HAP-1 (cell line): Measurements from ENCODE around the gene FUZ.

Experiments used
- DNase-seq, 2 experiments: peaks; one replicate each; pipeline ENCODE4 v3.0.0-alpha.2; 2016 to 2020; ENCODE audit warnings: low spot score in 2 of 2
- H3K27me3 ChIP-seq: fragments of 250-450 bp; sonication (Bioruptor Pico); 2 replicates; pipeline ENCODE4 v1.5.1; 2020; ENCODE audit warnings: low read depth, mild to moderate bottlenecking, moderate library complexity
- H3K36me3 ChIP-seq: fragments of 250-450 bp; sonication (Bioruptor Pico); replicated peaks from 2 replicates; pipeline ENCODE4 v1.5.1; 2020; ENCODE audit warnings: mild to moderate bottlenecking
- H3K4me1 ChIP-seq: fragments of 250-450 bp; sonication (Bioruptor Pico); 2 replicates; pipeline ENCODE4 v1.5.1; 2020; ENCODE audit warnings: mild to moderate bottlenecking
- H3K4me3 ChIP-seq: fragments of 250-450 bp; sonication (Bioruptor Pico); 2 replicates; pipeline ENCODE4 v1.5.1; 2020; ENCODE audit warnings: mild to moderate bottlenecking, moderate library complexity
- H3K9me3 ChIP-seq: fragments of 250-450 bp; sonication (Bioruptor Pico); 2 replicates; pipeline ENCODE4 v1.5.1; 2020; ENCODE audit warnings: mild to moderate bottlenecking, moderate library complexity
- in situ Hi-C: fragments of 300-500 bp; cut with MboI; formaldehyde crosslinking; loops from 3 replicates; pipeline ENCODE4 v1.14.3; 2020; ENCODE audit warnings: low sequenced_read_pairs, inconsistent platforms, mixed read lengths

Gene FUZ

GRCh38 chr19:49812997-49813861, at the start of gene FUZ:
TSS of gene FUZ (minus strand) at chr19:49813292. CDS start at chr19:49813106, 186 bp downstream.
- H3K27me3 ChIP-seq: no peaks in the 10 kb centered on the region
- H3K9me3 ChIP-seq: peaks cover 3% of the 10 kb centered on the region; the same call in 1 of the 2 replicates
- peaks cover 11% of the 10 kb centered on the region for H3K4me1 ChIP-seq
- no peaks in the 10 kb centered on the region for H3K36me3 ChIP-seq
- DNase-seq: peak; percentile 97 to 98
- H3K4me3 ChIP-seq: peak within 1 kb of the TSS; percentile 49
- in situ Hi-C loops: no loop called here

- Histone ChIP-seq H3K36me3 (peaks cover 63% of the 10 kb centered on the region), H3K4me1 (peaks cover 18% of the 10 kb centered on the region), H3K9me3 (no peaks in the 10 kb centered on the region), H3K4me3 (no peak overlapping the region), H3K27me3 (no peaks in the 10 kb centered on the region)
- peak in 1 of 2 experiments; percentile 80 for DNase-seq
- in situ Hi-C loops: loop anchor here (25.0 kb wide), 1 partner anchor 375 kb away; the partner anchor contains the start of genes RPL13A and RPS11
These were observed 49.5 kb upstream of the FUZ start for GRCh38 chr19:49862391-49863253.

GRCh38 chr19:49861541-49862378, 48.7 kb upstream of the FUZ start:
- H3K36me3 ChIP-seq: peaks cover 71% of the 10 kb centered on the region

GRCh38 chr19:49861107-49861506, 48.0 kb upstream of the FUZ start:
- H3K4me3 ChIP-seq: no peak overlapping the region
- in situ Hi-C loops: loop anchor here (25.0 kb wide), 1 partner anchor 374 kb away; the partner anchor contains the start of genes RPL13A and RPS11
- H3K27me3 ChIP-seq: no peaks in the 10 kb centered on the region
- H3K9me3 ChIP-seq: no peaks in the 10 kb centered on the region
- H3K36me3 ChIP-seq: peaks cover 76% of the 10 kb centered on the region
- H3K4me1 ChIP-seq: peaks cover 13% of the 10 kb centered on the region
- DNase-seq: peak in 1 of 2 experiments; percentile 72

More at GRCh38 chr19:49861541-49862378, 48.7 kb upstream of the FUZ start:
- Histone ChIP-seq H3K9me3 (no peaks in the 10 kb centered on the region), H3K27me3 (no peaks in the 10 kb centered on the region), H3K4me1 (peaks cover 18% of the 10 kb centered on the region), H3K4me3 (no peak overlapping the region)
- DNase-seq: no peak
- in situ Hi-C loops: loop anchor here (25.0 kb wide), 1 partner anchor 374 kb away; the partner anchor contains the start of genes RPL13A and RPS11

- Histone ChIP-seq H3K4me1 (peaks cover 7% of the 10 kb centered on the region), H3K36me3 (peaks cover 82% of the 10 kb centered on the region), H3K9me3 (no peaks in the 10 kb centered on the region), H3K27me3 (no peaks in the 10 kb centered on the region), H3K4me3 (no peak overlapping the region)
- in situ Hi-C loops: loop anchor here (25.0 kb wide), 1 partner anchor 373 kb away; the partner anchor contains the start of genes RPL13A and RPS11
- no peak for DNase-seq
These were observed 47.4 kb upstream of the FUZ start for GRCh38 chr19:49860336-49861102.

- H3K4me1 ChIP-seq: peaks cover 4% of the 10 kb centered on the region
- peaks cover 85% of the 10 kb centered on the region for H3K36me3 ChIP-seq
- in situ Hi-C loops: loop anchor here (25.0 kb wide), 1 partner anchor 373 kb away; the partner anchor contains the start of genes RPL13A and RPS11
- DNase-seq: no peak
- no peaks in the 10 kb centered on the region for H3K27me3 ChIP-seq
- H3K9me3 ChIP-seq: no peaks in the 10 kb centered on the region
- no peak overlapping the region for H3K4me3 ChIP-seq
These were observed 46.7 kb upstream of the FUZ start for GRCh38 chr19:49859682-49860335.

GRCh38 chr19:49858088-49858985, 45.2 kb upstream of the FUZ start:
- in situ Hi-C loops: loop anchor here (25.0 kb wide), 1 partner anchor 371 kb away; the partner anchor contains the start of genes RPL13A and RPS11
- no peak for DNase-seq
- peaks cover 78% of the 10 kb centered on the region for H3K36me3 ChIP-seq
- no peaks in the 10 kb centered on the region for H3K9me3 ChIP-seq
- no peak overlapping the region for H3K4me3 ChIP-seq
- no peaks in the 10 kb centered on the region for H3K27me3 ChIP-seq
- H3K4me1 ChIP-seq: peaks cover 4% of the 10 kb centered on the region; the same call in 1 of the 2 replicates

- DNase-seq: no peak
- H3K36me3 ChIP-seq: peaks cover 74% of the 10 kb centered on the region
- in situ Hi-C loops: loop anchor here (25.0 kb wide), 1 partner anchor 370 kb away; the partner anchor contains the start of genes RPL13A and RPS11
- H3K9me3 ChIP-seq: no peaks in the 10 kb centered on the region
- peaks cover 4% of the 10 kb centered on the region for H3K4me1 ChIP-seq
- no peaks in the 10 kb centered on the region for H3K27me3 ChIP-seq
- no peak overlapping the region for H3K4me3 ChIP-seq
These were observed 44.7 kb upstream of the FUZ start for GRCh38 chr19:49857838-49858087.

GRCh38 chr19:49857061-49857837, 44.2 kb upstream of the FUZ start:
- in situ Hi-C loops: loop anchor here (25.0 kb wide), 1 partner anchor 370 kb away; the partner anchor contains the start of genes RPL13A and RPS11
- peaks cover 75% of the 10 kb centered on the region for H3K36me3 ChIP-seq
- H3K4me3 ChIP-seq: no peak overlapping the region
- H3K27me3 ChIP-seq: no peaks in the 10 kb centered on the region
- DNase-seq: no peak
- peaks cover 9% of the 10 kb centered on the region for H3K4me1 ChIP-seq
- no peaks in the 10 kb centered on the region for H3K9me3 ChIP-seq

- peaks cover 77% of the 10 kb centered on the region for H3K36me3 ChIP-seq
- H3K9me3 ChIP-seq: no peaks in the 10 kb centered on the region
- H3K27me3 ChIP-seq: no peaks in the 10 kb centered on the region
- in situ Hi-C loops: loop anchor here (25.0 kb wide), 1 partner anchor 369 kb away; the partner anchor contains the start of genes RPL13A and RPS11
- no peak overlapping the region for H3K4me3 ChIP-seq
- no peak for DNase-seq
- H3K4me1 ChIP-seq: peaks cover 11% of the 10 kb centered on the region
These were observed 43.5 kb upstream of the FUZ start for GRCh38 chr19:49856574-49857021.
